ES-I3 (cell line): ENCODE measurements around the gene CCR7.
"Not testable (repeated sequence)": the region's sequence is repeated elsewhere in the genome, so short reads cannot be mapped to it uniquely, and the experiment has no call there.

Experiments used
- H3K36me3 ChIP-seq: 2 replicates; pipeline ENCODE4 v1.6.1; 2013; ENCODE audit warnings: mild to moderate bottlenecking, low read length, control low read depth, moderate library complexity; ENCODE audit not compliant: insufficient read depth
- H3K4me1 ChIP-seq: 2 replicates; pipeline ENCODE4 v1.6.1; 2013; ENCODE audit warnings: mild to moderate bottlenecking, control low read depth, low read length; ENCODE audit not compliant: insufficient read depth
- H3K9ac ChIP-seq: 2 replicates; pipeline ENCODE4 v1.6.1; 2013; ENCODE audit warnings: low read depth, mild to moderate bottlenecking, low read length, moderate library complexity
- H3K9me3 ChIP-seq: 2 replicates; pipeline ENCODE4 v1.6.1; 2013; ENCODE audit warnings: mild to moderate bottlenecking, low read length, moderate library complexity; ENCODE audit not compliant: control insufficient read depth, insufficient read depth

Gene CCR7

GRCh38 chr17:40602445-40603443 lies 37.5 kb upstream of the CCR7 start:
- Histone ChIP-seq H3K9ac (no peak overlapping the region), H3K9me3 (no peaks in the 10 kb centered on the region), H3K4me1 (peaks cover 6% of the 10 kb centered on the region; the same call in 1 of the 2 replicates), H3K36me3 (no peaks in the 10 kb centered on the region)

DNA sequence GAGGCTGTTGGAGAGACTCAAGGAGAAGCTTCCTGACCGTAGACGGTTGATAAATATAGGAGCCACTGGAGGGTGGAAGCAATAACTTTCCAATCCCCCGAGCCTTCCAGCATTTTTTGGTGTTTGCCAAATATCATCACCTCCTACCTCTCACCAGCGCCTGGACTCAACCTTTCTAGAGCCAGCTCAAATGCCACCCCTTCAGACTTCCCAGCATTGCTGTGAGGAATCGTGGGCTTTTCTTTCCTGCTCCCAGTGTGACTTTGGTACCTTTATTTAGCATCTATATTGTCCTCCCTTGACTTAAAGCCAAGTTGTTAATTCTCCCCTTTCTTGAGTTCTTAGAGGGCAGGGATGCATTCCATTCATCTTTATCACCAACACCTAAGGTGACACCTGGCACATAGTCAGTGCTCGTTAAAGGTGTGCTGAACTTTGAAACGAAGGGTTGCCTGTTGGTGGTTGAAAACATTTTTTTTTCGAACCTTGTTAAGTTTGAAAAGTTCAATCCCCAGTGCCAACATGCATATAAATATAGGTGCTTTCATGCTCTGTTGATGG lies 35.3 kb upstream of the CCR7 start:
- no peaks in the 10 kb centered on the region for H3K36me3 ChIP-seq
- H3K4me1 ChIP-seq: no peaks in the 10 kb centered on the region
- no peak overlapping the region for H3K9ac ChIP-seq
- H3K9me3 ChIP-seq: no peaks in the 10 kb centered on the region; the same call in 1 of the 2 replicates

GRCh38 chr17:40599468-40599763 lies 34.1 kb upstream of the CCR7 start:
- no peaks in the 10 kb centered on the region for H3K36me3 ChIP-seq
- no peaks in the 10 kb centered on the region for H3K4me1 ChIP-seq
- H3K9me3 ChIP-seq: no peaks in the 10 kb centered on the region; the same call in 1 of the 2 replicates
- no peak overlapping the region for H3K9ac ChIP-seq

- no peak overlapping the region for H3K9ac ChIP-seq
These were observed 33.6 kb upstream of the CCR7 start for GRCh38 chr17:40598619-40599467.

GRCh38 chr17:40598301-40598618 lies 33.0 kb upstream of the CCR7 start:
- Histone ChIP-seq H3K9ac (no peak overlapping the region), H3K9me3 (no peaks in the 10 kb centered on the region; the same call in 1 of the 2 replicates), H3K4me1 (no peaks in the 10 kb centered on the region), H3K36me3 (no peaks in the 10 kb centered on the region)

More at GRCh38 chr17:40598619-40599467, 33.6 kb upstream of the CCR7 start:
- Histone ChIP-seq H3K9me3 (no peaks in the 10 kb centered on the region; the same call in 1 of the 2 replicates), H3K4me1 (no peaks in the 10 kb centered on the region), H3K36me3 (no peaks in the 10 kb centered on the region)

GRCh38 chr17:40597556-40598300 lies 32.5 kb upstream of the CCR7 start:
- H3K4me1 ChIP-seq: no peaks in the 10 kb centered on the region
- no peak overlapping the region for H3K9ac ChIP-seq
- no peaks in the 10 kb centered on the region; the same call in 1 of the 2 replicates for H3K9me3 ChIP-seq
- H3K36me3 ChIP-seq: no peaks in the 10 kb centered on the region

DNA sequence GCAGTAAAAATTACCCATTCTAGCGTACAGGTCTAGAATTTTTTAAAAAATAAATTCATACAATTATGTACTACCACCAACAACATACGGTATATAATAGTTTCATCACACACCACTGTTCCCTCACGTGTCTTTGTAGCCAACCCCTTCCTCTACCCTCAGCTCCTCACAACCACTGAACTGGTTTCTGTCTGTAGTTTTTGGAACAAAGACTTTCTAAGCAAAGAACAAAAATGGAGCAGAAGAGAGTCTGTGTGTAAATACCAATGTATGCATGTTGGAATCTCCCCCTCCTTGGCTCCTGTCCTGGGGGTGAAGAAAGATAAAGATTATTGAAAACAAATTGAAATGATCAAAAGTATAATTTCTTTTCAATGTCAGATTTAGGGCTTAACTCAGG lies 31.9 kb upstream of the CCR7 start:
- no peaks in the 10 kb centered on the region for H3K36me3 ChIP-seq
- H3K9ac ChIP-seq: no peak overlapping the region
- no peaks in the 10 kb centered on the region; the same call in 1 of the 2 replicates for H3K9me3 ChIP-seq
- H3K4me1 ChIP-seq: no peaks in the 10 kb centered on the region

DNA sequence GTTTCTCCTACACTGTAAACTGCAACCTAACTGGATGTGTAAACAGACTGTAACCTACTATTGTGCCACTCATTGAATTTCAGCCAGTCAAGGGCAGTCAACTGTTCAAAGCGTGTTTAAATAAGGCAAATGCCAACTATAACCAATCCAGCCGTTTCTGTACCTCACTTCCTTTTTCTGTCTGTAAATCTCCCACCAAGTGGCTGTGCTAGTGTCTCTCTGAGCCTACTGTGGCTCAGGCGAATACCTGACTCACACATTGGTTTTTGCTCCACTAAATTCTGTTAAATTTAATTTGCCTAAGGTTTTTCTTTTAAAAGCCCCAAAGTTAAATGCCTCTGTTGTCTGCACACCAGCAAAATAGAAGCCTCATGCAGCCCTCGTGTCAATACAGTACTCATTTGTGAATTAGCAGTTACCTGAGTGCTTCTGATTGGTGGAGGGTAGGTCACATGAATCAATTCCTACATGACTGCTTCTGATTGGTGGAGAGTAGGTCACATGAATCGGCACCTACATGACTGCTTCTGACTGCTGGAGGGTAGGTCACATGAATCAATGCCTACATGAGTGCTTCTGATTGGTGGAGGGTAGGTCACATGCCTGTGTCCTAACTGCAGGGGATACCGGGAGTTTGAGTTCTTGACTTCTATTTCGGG lies 31.1 kb upstream of the CCR7 start:
- Histone ChIP-seq H3K36me3 (no peaks in the 10 kb centered on the region), H3K9me3 (no peaks in the 10 kb centered on the region; the same call in 1 of the 2 replicates), H3K9ac (no peak overlapping the region), H3K4me1 (no peaks in the 10 kb centered on the region)

DNA sequence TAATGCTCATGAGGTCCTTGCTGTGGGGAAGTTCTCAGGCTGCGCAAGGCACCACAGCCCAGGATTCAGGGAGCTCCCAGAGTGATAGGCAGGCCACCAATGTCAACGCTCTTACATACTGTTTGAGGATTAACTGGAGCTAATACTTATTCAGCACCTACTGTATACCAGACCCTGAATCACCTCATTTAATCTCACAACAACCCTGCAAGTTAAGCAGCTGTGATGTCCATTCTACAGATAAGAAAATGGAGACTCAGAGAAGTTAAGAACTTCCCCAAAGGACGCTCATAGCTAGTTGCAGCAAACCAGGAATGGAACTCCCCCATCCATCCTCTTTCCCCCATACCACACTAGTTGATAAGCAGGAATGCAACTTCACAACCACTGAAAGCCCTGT lies 25.5 kb upstream of the CCR7 start:
- Histone ChIP-seq H3K36me3 (no peaks in the 10 kb centered on the region), H3K9me3 (no peaks in the 10 kb centered on the region), H3K9ac (no peak overlapping the region), H3K4me1 (no peaks in the 10 kb centered on the region)

DNA sequence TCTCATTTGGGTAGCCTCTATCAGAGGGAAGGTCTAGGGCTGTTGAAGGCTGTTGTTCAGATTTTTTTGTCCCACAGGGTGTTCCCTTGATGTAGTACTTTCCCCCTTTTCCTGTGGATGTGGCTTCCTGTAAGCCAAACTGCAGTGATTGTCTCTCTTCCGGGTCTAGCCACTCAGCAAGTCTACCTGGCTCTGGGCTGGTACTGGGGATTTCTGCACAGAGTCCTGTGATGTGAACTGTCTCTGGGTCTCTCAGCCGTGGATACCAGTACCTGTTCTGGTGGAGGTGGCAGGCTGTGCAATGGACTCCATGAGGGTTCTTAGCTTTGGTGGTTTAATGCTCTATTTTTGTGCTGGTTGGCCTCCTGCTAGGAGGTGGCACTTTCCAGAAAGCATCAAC lies 23.3 kb upstream of the CCR7 start:
- Histone ChIP-seq H3K9me3 (0 out of 2 replicates have a peak, but pooled peaks cover 5% of the 10 kb centered on the region), H3K4me1 (no peaks in the 10 kb centered on the region), H3K9ac (no peak overlapping the region), H3K36me3 (no peaks in the 10 kb centered on the region)

DNA sequence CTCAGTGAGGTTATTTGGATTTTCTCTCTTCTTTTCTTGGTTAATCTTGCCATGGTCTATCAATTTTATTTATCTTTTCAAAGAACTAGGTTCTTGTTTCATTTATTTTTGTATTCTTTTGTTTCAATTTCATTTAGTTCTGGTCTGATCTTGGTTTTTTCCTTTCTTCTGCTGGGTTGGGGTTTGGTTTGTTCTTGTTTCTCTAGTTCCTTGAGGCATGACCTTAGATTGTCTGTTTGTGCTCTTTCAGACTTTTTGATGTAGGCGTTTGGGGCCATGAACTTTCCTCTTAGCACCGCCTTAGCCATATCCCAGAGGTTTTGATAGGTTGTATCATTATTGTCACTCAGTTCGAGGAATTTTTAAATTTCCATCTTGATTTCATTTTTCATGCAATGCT lies 21.0 kb upstream of the CCR7 start:
- H3K4me1 ChIP-seq, H3K9ac ChIP-seq, H3K9me3 ChIP-seq, H3K36me3 ChIP-seq: not testable (repeated sequence)

DNA sequence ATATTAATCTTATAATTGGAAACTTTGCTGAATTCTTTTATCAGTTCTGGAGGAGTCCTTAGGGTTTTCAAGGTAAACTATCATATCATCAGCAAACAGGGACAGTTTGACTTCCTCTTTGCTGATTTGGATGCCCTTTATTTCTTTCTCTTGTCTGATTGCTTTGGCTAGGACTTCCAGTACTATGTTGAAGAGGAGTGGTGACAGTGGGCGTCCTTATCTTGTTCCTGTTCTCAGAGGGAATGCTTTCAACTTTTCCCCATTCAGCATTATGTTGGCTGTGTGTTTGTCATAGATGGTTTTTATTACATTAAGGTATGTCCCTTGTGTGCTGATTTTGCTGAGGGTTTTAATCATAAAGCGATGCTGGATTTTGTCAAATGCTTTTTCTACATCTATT lies 19.7 kb upstream of the CCR7 start:
- H3K4me1 ChIP-seq, H3K9me3 ChIP-seq, H3K36me3 ChIP-seq, H3K9ac ChIP-seq: not testable (repeated sequence)

GRCh38 chr17:40582328-40582901 lies 17.1 kb upstream of the CCR7 start:
- Histone ChIP-seq H3K9me3 (0 out of 2 replicates have a peak, but pooled peaks cover 5% of the 10 kb centered on the region), H3K36me3 (no peaks in the 10 kb centered on the region), H3K4me1 (0 out of 2 replicates have a peak, but pooled peaks cover 4% of the 10 kb centered on the region), H3K9ac (no peak overlapping the region)
